Left lung (tissue), 10 donors: ENCODE measurements around the gene CFAP68. TPM values are rescaled to one million over a fixed set of nuclear protein-coding genes. Genes with fewer than 3 reads are reported as not detected.

Experiments used
- ATAC-seq: fragments of 200-7000 bp; cut with Tn5 transposase; one replicate; pipeline ENCODE4 v1.9.1; 2020; ENCODE audit warnings: moderate library complexity
- DNase-seq, 4 donors: peaks; one replicate each; pipeline ENCODE4 v3.0.0-alpha.2; 2013 to 2020
- H3K27ac ChIP-seq, 2 donors: fragments of 200-600 bp; sonication (generic) in 1 of 2; one replicate each; pipeline versions ENCODE4 v1.5.0 to v1.8.0; 2020 to 2021
- H3K27me3 ChIP-seq, 2 donors: fragments of 200-600 bp; sonication (generic) in 1 of 2; one replicate each; pipeline versions ENCODE4 v1.5.0 to v1.8.0; 2020 to 2021
- H3K36me3 ChIP-seq, 2 donors: fragments of 200-600 bp; sonication (generic) in 1 of 2; one replicate each; pipeline versions ENCODE4 v1.5.0 to v1.8.0; 2020 to 2021
- H3K4me1 ChIP-seq, 2 donors: fragments of 200-600 bp; one replicate each; pipeline ENCODE4 v1.8.0; 2021
- H3K4me3 ChIP-seq, 2 donors: fragments of 200-600 bp; sonication (generic) in 1 of 2; one replicate each; pipeline versions ENCODE4 v1.5.0 to v1.8.0; 2020 to 2021; ENCODE audit warnings: mild to moderate bottlenecking in 1 of 2
- H3K9me3 ChIP-seq, 2 donors: fragments of 200-600 bp; sonication (generic) in 1 of 2; one replicate each; pipeline versions ENCODE4 v1.5.0 to v1.8.0; 2020 to 2021
- CTCF ChIP-seq, 2 donors: fragments of 200-600 bp; sonication (generic) in 1 of 2; IDR thresholded peaks; one replicate each; pipeline versions ENCODE4 v1.5.0 to v1.8.0; 2021; ENCODE audit warnings: antibody characterized with exemption in 2 of 2
- intact Hi-C, 2 donors: fragments of 100-400 bp; cut with DNase I; formaldehyde crosslinking; loops; one replicate each; pipeline versions ENCODE4 v1.11.2 to v1.14.2; 2022
- polyA plus RNA-seq, 6 donors: library from polyadenylated mRNA; unstranded; fragments of 120-200 nt; gene quantifications; one replicate each; pipeline ENCODE4 v1.2.1, GENCODE V29; 2013; ENCODE audit not compliant: insufficient read length in 6 of 6
- total RNA-seq, 2 donors: library from RNA; stranded (reverse); fragmentation: NEBNext Ultra II Directional; extraction: Animal tissue kit (Norgen Biotek cat#: 25700); gene quantifications; one replicate each; pipeline ENCODE4 v1.2.1, GENCODE V29; 2021
- donor health status: DM: no; HTN: yes; CAD: no.
- donor health status: DM: no; HTN: no; CAD: no.

CFAP68 gene
- total and polyA plus RNA-seq, 8 donors, result 20.4 to 46.7 (median 37.9) TPM

GRCh38 chr11:111922803-111923202, 43.5 kb downstream of the CFAP68 start:
- TF ChIP-seq CTCF (IDR thresholded peaks at IDR 0.05), result no peak
- Histone ChIP-seq H3K9me3 (no peaks in the 10 kb centered on the region), H3K4me1 (peaks cover 21 to 22% of the 10 kb centered on the region in 2 donors), H3K27ac (peak overlapping the region; percentile 24 to 92), H3K4me3 (no peak overlapping the region), H3K36me3 (no peaks in the 10 kb centered on the region), H3K27me3 (no peaks in the 10 kb centered on the region)
- intact Hi-C loops, result loop anchor here in 1 of 2 donors (10.0 kb wide), 1 partner anchor 48 kb away; the partner anchor contains the start of genes ALG9, CFAP68 and FDXACB1
- peak in 2 of 4 donors; percentile 81 to 89 for DNase-seq
- peak; percentile 4 for ATAC-seq

GRCh38 chr11:111923351-111923788, 44.0 kb downstream of the CFAP68 start:
- no peak for ATAC-seq
- peaks cover 21 to 22% of the 10 kb centered on the region in 2 donors for H3K4me1 ChIP-seq
- no peaks in the 10 kb centered on the region for H3K9me3 ChIP-seq
- H3K36me3 ChIP-seq, result no peaks in the 10 kb centered on the region
- peak overlapping the region; percentile 24 to 92 for H3K27ac ChIP-seq
- H3K27me3 ChIP-seq, result no peaks in the 10 kb centered on the region
- intact Hi-C loops, result loop anchor here in 1 of 2 donors (10.0 kb wide), 1 partner anchor 49 kb away; the partner anchor contains the start of genes ALG9, CFAP68 and FDXACB1
- no peak overlapping the region for H3K4me3 ChIP-seq
- DNase-seq, result no peak
- TF ChIP-seq CTCF (IDR thresholded peaks at IDR 0.05), result no peak

- H3K4me3 ChIP-seq, result no peak overlapping the region
- ATAC-seq, result no peak
- H3K9me3 ChIP-seq, result no peaks in the 10 kb centered on the region
- peak overlapping the region; percentile 24 to 92 for H3K27ac ChIP-seq
- no peaks in the 10 kb centered on the region for H3K36me3 ChIP-seq
- peaks cover 21 to 22% of the 10 kb centered on the region in 2 donors for H3K4me1 ChIP-seq
- no peaks in the 10 kb centered on the region for H3K27me3 ChIP-seq
- TF ChIP-seq CTCF (IDR thresholded peaks at IDR 0.05), result no peak
- no peak for DNase-seq
- intact Hi-C loops, result loop anchor here in 1 of 2 donors (10.0 kb wide), 1 partner anchor 49 kb away; the partner anchor contains the start of genes ALG9, CFAP68 and FDXACB1
Measured at GRCh38 chr11:111923951-111924350, 44.6 kb downstream of the CFAP68 start.

- H3K27ac ChIP-seq, result peak overlapping the region; percentile 84 to 88
- no peak for DNase-seq
- ATAC-seq, result no peak
- no peaks in the 10 kb centered on the region for H3K36me3 ChIP-seq
- intact Hi-C loops, result loop anchor here in 1 of 2 donors (10.0 kb wide), 1 partner anchor 51 kb away; the partner anchor contains the start of genes ALG9, CFAP68 and FDXACB1
- peaks cover 21 to 22% of the 10 kb centered on the region in 2 donors for H3K4me1 ChIP-seq
- H3K4me3 ChIP-seq, result no peak overlapping the region
- no peaks in the 10 kb centered on the region for H3K27me3 ChIP-seq
- no peak for TF ChIP-seq CTCF (IDR thresholded peaks at IDR 0.05)
- H3K9me3 ChIP-seq, result no peaks in the 10 kb centered on the region
Measured at GRCh38 chr11:111925953-111926352, 46.6 kb downstream of the CFAP68 start.

GRCh38 chr11:111926505-111927391, 47.4 kb downstream of the CFAP68 start:
- intact Hi-C loops, result loop anchor here in 1 of 2 donors (10.0 kb wide), 1 partner anchor 52 kb away; the partner anchor contains the start of genes ALG9, CFAP68 and FDXACB1

More at GRCh38 chr11:111926505-111927391, 47.4 kb downstream of the CFAP68 start:
- peak; percentile 94 to 99 (median 98) for DNase-seq
- H3K27me3 ChIP-seq, result no peaks in the 10 kb centered on the region
- peak overlapping the region; percentile 84 to 88 for H3K27ac ChIP-seq
- no peaks in the 10 kb centered on the region for H3K9me3 ChIP-seq
- ATAC-seq, result peak; percentile 94
- peaks cover 21 to 25% of the 10 kb centered on the region in 2 donors for H3K4me1 ChIP-seq
- peak overlapping the region; percentile 24 to 41 for H3K4me3 ChIP-seq
- no peak for TF ChIP-seq CTCF (IDR thresholded peaks at IDR 0.05)
- H3K36me3 ChIP-seq, result no peaks in the 10 kb centered on the region
